Calu3 (cell line): ENCODE results near the gene OR9G1. TPM values are rescaled to one million over a fixed set of nuclear protein-coding genes. Genes with fewer than 3 reads are reported as not detected.

Experiments
- Bru-seq: library from RNA; stranded (reverse); fragments of 400-500 nt; gene quantifications from one replicate; lab custom pipeline; 2021; lab: Mats Ljungman, UMichigan
- BruChase-seq, 2 experiments: library from RNA; stranded (reverse); fragments of 400-500 nt; gene quantifications; one replicate each; lab custom pipeline; 2021; lab: Mats Ljungman, UMichigan
- BruUV-seq: library from RNA; stranded (reverse); fragments of 400-500 nt; replicated peaks from 2 replicates; lab custom pipeline; 2021; lab: Mats Ljungman, UMichigan
- CTCF ChIA-PET: fragments of 300-600 bp; sonication (Branson Sonifier 250); formaldehyde crosslinking; loops from one replicate; lab custom pipeline; 2022; ENCODE audit warnings: antibody characterized with exemption; lab: Charles Lee
- DNase-seq: peaks from one replicate; pipeline ENCODE4 v3.0.0; 2022
- H3K27ac Mint-ChIP-seq: one replicate; pipeline ENCODE4 v1.8.0; 2022; ENCODE audit warnings: mixed read lengths; ENCODE audit not compliant: unreplicated experiment
- H3K27me3 Mint-ChIP-seq: one replicate; pipeline ENCODE4 v1.8.0; 2022; ENCODE audit warnings: mixed read lengths; ENCODE audit not compliant: unreplicated experiment
- H3K36me3 Mint-ChIP-seq: one replicate; pipeline ENCODE4 v1.8.0; 2022; ENCODE audit warnings: mild to moderate bottlenecking, moderate library complexity, mixed read lengths; ENCODE audit not compliant: insufficient read depth, unreplicated experiment
- H3K4me1 Mint-ChIP-seq: one replicate; pipeline ENCODE4 v1.8.0; 2022; ENCODE audit warnings: mild to moderate bottlenecking, low read depth, mixed read lengths; ENCODE audit not compliant: unreplicated experiment
- H3K4me3 Mint-ChIP-seq: one replicate; pipeline ENCODE4 v1.8.0; 2022; ENCODE audit warnings: mild to moderate bottlenecking, low read depth, moderate library complexity, mixed read lengths; ENCODE audit not compliant: unreplicated experiment
- H3K9me3 Mint-ChIP-seq: one replicate; pipeline ENCODE4 v1.8.0; 2022; ENCODE audit warnings: low read depth, mixed read lengths; ENCODE audit not compliant: unreplicated experiment
- intact Hi-C: fragments of 100-400 bp; cut with micrococcal nuclease; formaldehyde crosslinking; loops from one replicate; pipeline ENCODE4 v1.10.0; 2022; ENCODE audit not compliant: unreplicated experiment
- long read RNA-seq: library from polyadenylated mRNA; stranded (forward); transcript quantifications from one replicate; pipeline ENCODE4 v2.0.0, GENCODE V29; 2022
- total RNA-seq: library from RNA; stranded (reverse); gene quantifications from 2 replicates; pipeline ENCODE4 v1.2.3, GENCODE V29; 2022
- TF ChIP-seq, protein P1 (sequence below): fragments of 200-600 bp; IDR thresholded peaks from one replicate; pipeline ENCODE4 v1.8.0; 2022; ENCODE audit warnings: antibody characterized with exemption; ENCODE audit not compliant: unreplicated experiment

OR9G1 gene, protein sequence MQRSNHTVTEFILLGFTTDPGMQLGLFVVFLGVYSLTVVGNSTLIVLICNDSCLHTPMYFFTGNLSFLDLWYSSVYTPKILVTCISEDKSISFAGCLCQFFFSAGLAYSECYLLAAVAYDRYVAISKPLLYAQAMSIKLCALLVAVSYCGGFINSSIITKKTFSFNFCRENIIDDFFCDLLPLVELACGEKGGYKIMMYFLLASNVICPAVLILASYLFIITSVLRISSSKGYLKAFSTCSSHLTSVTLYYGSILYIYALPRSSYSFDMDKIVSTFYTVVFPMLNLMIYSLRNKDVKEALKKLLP
- total RNA-seq (not detected in 2 replicates), Bru-seq, nascent RNA (not detected), BruChase-seq, experiment 1, labeled RNA remaining after a 6-hour chase (not detected), BruChase-seq, experiment 2, labeled RNA remaining after a 2-hour chase (not detected)
- long read RNA-seq = 0 reads

DNA sequence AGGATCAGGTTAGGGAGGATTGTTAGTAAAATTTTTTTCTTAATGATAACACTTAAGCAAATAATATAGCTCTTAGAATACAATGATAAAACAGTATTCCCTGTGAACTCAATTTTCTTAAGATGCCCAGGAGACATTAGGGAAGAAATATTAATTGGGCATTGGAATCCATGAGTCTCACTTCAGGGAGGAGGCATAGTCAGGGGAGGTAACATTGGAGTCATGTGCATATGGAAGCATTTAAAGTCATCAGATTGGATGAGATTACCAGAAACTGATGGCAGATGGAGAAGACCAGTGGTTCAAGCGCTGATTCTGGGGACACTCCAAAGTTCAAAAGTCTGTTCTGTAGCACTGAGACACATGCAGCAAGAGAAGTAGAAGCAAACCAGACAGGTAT lies at the start of gene OR9G1:
TSS of gene OR9G1 (plus strand) at position 301 of the 400 bp plus-strand sequence. CDS start 1,293 bp downstream, outside the sequence.
- H3K27me3 Mint-ChIP-seq = no peaks in the 10 kb centered on the region

DNA sequence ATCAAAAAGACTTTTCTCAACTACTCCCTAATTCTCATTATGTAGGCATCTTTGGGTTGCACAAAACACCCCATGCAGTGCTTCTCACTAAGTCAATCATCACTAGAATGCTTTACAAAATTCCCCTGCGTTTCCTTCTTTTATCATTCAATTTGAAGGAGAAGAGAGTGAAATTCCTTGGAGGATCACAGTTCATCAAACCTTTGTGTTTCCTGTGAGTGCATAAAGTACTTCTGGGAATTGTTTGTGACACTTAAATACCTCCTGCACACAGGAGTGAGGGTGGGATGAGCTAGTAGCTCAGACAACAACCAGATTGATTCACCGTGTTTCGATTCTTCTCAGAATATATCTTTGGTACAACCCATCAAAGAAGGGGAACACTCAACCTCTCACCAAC lies 39.1 kb upstream of the OR9G1 start:
- H3K9me3 Mint-ChIP-seq = no peaks in the 10 kb centered on the region
- no peaks in the 10 kb centered on the region for H3K4me1 Mint-ChIP-seq
- BruUV-seq = no TSS peak
- peaks cover 15% of the 10 kb centered on the region for H3K27me3 Mint-ChIP-seq
- CTCF ChIA-PET = no interaction called here
- intact Hi-C loops = no loop called here
- TF ChIP-seq, protein P1, sequence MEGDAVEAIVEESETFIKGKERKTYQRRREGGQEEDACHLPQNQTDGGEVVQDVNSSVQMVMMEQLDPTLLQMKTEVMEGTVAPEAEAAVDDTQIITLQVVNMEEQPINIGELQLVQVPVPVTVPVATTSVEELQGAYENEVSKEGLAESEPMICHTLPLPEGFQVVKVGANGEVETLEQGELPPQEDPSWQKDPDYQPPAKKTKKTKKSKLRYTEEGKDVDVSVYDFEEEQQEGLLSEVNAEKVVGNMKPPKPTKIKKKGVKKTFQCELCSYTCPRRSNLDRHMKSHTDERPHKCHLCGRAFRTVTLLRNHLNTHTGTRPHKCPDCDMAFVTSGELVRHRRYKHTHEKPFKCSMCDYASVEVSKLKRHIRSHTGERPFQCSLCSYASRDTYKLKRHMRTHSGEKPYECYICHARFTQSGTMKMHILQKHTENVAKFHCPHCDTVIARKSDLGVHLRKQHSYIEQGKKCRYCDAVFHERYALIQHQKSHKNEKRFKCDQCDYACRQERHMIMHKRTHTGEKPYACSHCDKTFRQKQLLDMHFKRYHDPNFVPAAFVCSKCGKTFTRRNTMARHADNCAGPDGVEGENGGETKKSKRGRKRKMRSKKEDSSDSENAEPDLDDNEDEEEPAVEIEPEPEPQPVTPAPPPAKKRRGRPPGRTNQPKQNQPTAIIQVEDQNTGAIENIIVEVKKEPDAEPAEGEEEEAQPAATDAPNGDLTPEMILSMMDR = no peak
- H3K36me3 Mint-ChIP-seq = no peaks in the 10 kb centered on the region
- no peak overlapping the region for H3K27ac Mint-ChIP-seq
- no peak for DNase-seq
- no peak overlapping the region for H3K4me3 Mint-ChIP-seq

More for the DNA sequence above, at the start of gene OR9G1:
- BruUV-seq = no TSS peak
- H3K9me3 Mint-ChIP-seq = peaks cover 4% of the 10 kb centered on the region
- TF ChIP-seq, protein P1 = no peak
- DNase-seq = no peak
- no peaks in the 10 kb centered on the region for H3K36me3 Mint-ChIP-seq
- CTCF ChIA-PET = no interaction called here
- H3K4me3 Mint-ChIP-seq = no peak within 1 kb of the TSS
- intact Hi-C loops = no loop called here
- no peaks in the 10 kb centered on the region for H3K4me1 Mint-ChIP-seq
- H3K27ac Mint-ChIP-seq = no peak within 1 kb of the TSS

DNA sequence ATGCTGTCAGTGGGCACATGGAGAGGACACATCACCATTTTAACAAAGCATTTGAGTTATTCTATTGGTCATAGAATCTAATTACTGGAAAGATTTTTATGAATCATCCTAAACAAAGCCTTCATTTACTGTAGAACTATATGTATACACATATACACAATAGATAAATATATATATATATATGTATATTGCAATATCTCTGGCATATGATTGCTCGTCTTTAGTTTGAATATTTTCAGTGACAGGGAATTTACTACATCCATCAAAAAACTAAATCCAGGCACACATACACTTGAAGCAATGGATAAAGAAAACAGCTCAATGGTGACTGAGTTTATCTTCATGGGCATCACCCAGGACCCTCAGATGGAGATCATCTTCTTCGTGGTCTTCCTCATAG lies 35.5 kb upstream of the OR9G1 start, which contains the start of gene OR5AR1:
TSS of gene OR5AR1 (plus strand) at position 301 of the 400 bp plus-strand sequence. CDS start at position 301, 0 bp downstream.
- TF ChIP-seq, protein P1 = no peak
- H3K27ac Mint-ChIP-seq = no peak within 1 kb of the TSS
- CTCF ChIA-PET = no interaction called here
- peaks cover 24% of the 10 kb centered on the region for H3K27me3 Mint-ChIP-seq
- no peaks in the 10 kb centered on the region for H3K9me3 Mint-ChIP-seq
- no peaks in the 10 kb centered on the region for H3K4me1 Mint-ChIP-seq
- intact Hi-C loops = no loop called here
- DNase-seq = no peak
- no peak within 1 kb of the TSS for H3K4me3 Mint-ChIP-seq
- BruUV-seq = no TSS peak
- no peaks in the 10 kb centered on the region for H3K36me3 Mint-ChIP-seq

DNA sequence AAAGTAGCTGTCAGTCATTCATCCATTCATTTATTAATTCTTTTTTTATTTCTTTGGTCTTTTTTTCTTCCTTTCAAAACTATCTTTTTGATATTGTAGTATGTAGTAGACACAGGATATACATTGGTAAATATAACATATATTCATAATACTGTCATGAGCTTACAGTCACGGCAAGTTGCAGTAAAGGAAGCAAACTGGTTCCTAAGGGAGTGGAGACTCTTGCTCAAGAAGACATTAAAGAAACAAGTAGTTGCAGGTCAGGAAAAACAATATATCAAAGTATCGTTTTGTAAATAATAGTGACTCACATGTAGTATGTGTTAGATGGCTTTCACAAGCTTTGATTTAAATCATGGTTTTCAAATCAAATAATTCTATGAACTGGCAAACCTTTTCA lies 27.9 kb upstream of the OR9G1 start:
- CTCF ChIA-PET = no interaction called here

More for the DNA sequence above, 27.9 kb upstream of the OR9G1 start:
- intact Hi-C loops = no loop called here
- Mint-ChIP-seq H3K27me3 (peaks cover 37% of the 10 kb centered on the region), H3K27ac (no peak overlapping the region), H3K36me3 (no peaks in the 10 kb centered on the region), H3K4me1 (no peaks in the 10 kb centered on the region), H3K4me3 (no peak overlapping the region), H3K9me3 (no peaks in the 10 kb centered on the region)
- no peak for DNase-seq
- no TSS peak for BruUV-seq
- TF ChIP-seq, protein P1 = no peak
